ENCODE results near the gene RCN1.

DNA sequence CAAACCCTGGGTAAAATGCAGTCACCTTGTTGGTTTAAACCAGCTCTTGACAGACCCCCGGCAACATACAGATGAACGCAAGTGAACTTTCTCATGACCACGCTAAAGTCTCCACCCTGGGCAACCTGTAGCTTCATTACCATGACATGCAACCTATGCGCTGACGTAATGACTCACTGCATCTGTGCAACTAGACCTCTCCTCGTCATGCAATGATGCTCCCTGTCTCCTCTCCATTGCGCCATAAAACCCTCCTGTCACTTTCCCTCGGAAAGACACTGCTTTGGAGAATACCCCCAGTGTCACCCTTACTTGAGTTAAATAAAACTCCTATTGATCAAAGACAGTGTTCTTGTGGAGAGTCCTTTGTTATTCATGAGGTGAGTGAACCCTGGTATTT lies 52.5 kb downstream of the RCN1 start:
- TF ChIP-seq, protein P1, sequence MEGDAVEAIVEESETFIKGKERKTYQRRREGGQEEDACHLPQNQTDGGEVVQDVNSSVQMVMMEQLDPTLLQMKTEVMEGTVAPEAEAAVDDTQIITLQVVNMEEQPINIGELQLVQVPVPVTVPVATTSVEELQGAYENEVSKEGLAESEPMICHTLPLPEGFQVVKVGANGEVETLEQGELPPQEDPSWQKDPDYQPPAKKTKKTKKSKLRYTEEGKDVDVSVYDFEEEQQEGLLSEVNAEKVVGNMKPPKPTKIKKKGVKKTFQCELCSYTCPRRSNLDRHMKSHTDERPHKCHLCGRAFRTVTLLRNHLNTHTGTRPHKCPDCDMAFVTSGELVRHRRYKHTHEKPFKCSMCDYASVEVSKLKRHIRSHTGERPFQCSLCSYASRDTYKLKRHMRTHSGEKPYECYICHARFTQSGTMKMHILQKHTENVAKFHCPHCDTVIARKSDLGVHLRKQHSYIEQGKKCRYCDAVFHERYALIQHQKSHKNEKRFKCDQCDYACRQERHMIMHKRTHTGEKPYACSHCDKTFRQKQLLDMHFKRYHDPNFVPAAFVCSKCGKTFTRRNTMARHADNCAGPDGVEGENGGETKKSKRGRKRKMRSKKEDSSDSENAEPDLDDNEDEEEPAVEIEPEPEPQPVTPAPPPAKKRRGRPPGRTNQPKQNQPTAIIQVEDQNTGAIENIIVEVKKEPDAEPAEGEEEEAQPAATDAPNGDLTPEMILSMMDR (IDR thresholded peaks at IDR 0.05; ENCODE audit: low read depth, low read length): no peak
- TF ChIP-seq EZH2phosphoT487 (IDR thresholded peaks at IDR 0.05; ENCODE audit: low read depth): no peak

Measured in OCI-LY3 (cell line).